Skin epidermis (tissue), 12 donors: ENCODE data around the gene RFFL.
"Not testable (repeated sequence)": the region's sequence is repeated elsewhere in the genome, so short reads cannot be mapped to it uniquely, and the experiment has no call there.

Experiments used
- H3K27ac ChIP-seq, 21 experiments: fragments of 200-600 bp; sonication (generic) in 11 of 21; one replicate each; pipeline ENCODE4 v1.5.0; 2020; ENCODE audit warnings: mild to moderate bottlenecking in 3 of 21, inconsistent platforms in 2 of 21, moderate library complexity in 2 of 21
- H3K4me3 ChIP-seq, 7 experiments: fragments of 200-600 bp; sonication (generic) in 2 of 7; one replicate each; pipeline ENCODE4 v1.5.0; 2020; ENCODE audit warnings: inconsistent platforms in 2 of 7, mild to moderate bottlenecking in 2 of 7, moderate library complexity in 1 of 7

Gene RFFL, protein sequence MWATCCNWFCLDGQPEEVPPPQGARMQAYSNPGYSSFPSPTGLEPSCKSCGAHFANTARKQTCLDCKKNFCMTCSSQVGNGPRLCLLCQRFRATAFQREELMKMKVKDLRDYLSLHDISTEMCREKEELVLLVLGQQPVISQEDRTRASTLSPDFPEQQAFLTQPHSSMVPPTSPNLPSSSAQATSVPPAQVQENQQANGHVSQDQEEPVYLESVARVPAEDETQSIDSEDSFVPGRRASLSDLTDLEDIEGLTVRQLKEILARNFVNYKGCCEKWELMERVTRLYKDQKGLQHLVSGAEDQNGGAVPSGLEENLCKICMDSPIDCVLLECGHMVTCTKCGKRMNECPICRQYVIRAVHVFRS

DNA sequence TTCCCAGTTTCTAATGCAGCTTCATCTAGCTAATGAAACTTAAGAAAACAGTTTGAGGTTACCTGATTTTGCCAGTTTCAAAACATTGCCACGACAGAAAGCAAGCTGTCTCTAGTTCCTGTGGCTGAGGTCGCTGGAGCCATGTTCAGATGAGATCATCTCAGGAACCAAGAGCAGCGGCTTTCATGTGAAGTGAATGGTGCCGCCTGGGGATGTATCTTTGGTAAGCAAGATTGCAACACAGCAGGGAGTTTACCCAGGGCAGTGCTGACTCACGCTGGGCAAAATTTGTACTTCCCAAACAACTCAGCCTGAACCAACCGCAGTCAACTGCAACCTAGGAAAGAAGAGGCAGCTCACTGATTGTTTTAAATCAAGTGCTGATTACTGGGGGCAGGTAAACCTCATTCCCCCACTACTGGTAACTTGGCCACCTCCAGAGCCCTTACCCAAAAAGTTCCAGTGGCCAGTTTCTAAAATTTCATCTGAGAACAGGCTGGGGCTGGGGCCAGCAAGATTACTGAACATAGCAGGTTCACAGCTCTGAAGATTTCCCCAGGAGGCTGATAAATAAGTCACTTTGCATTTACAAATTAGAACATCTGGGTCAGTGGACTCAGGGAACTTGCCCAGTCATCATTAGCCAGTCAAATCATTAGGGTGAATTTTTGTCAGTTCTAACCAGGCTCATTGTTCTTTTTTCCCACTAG lies at the start of gene RFFL:
Gene RFFL (minus strand): TSS at position 194 of the 710 bp plus-strand sequence. CDS start 37,154 bp downstream, outside the sequence.
- Histone ChIP-seq H3K27ac (peak within 1 kb of the TSS in 20 of 21 experiments; percentile 25 to 89 (median 78)), H3K4me3 (peak within 1 kb of the TSS in 3 of 7 experiments; percentile 10 to 20 (median 15))

DNA sequence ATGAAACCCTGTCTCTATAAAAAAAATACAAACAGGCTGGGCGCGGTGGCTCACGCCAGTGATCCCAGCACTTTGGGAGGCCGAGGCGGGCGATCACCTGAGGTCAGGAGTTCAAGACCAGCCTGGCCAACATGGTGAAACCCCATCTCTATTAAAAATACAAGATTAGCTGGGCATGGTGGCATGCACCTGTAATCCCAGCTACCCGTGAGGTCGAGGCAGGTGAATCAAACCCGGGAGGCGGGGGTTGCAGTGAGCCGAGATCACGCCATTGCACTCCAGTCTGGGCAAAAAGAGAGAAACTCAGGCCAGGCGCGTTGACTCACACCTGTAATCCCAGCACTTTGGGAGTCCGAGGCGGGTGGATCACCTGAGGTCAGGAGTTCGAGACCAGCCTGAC lies 47.3 kb upstream of the RFFL start:
- not testable (repeated sequence) for H3K27ac ChIP-seq, H3K4me3 ChIP-seq

DNA sequence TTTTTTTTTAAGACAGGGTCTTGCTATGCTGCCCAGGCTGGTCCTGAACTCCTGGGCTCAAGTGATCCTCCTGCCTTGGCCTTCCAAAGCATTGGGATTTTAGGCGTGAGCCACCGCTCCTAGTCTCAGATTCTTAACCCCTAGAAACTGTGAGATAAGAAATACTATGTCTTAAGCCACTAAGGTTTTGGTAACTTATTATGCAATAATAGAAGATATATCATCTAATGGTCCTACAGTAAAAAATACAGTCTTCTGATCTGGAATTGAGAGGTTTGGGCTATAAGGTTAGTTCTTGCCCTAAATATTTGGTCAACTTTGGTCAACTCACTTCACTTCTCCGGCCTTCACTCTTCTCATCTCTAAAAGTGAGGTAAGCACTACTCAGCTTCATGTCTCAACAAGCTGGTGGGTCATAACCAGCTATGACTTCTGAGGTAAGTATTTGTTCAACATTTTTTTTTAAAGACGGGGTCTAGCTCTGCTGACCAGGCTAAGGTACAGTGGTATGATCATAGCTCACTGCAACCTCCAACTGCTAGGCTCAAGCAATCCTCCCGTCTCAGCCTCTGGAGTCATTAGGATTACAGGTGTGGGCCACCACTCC lies 41.4 kb upstream of the RFFL start:
- Histone ChIP-seq H3K27ac (no peak overlapping the region), H3K4me3 (no peak overlapping the region)

DNA sequence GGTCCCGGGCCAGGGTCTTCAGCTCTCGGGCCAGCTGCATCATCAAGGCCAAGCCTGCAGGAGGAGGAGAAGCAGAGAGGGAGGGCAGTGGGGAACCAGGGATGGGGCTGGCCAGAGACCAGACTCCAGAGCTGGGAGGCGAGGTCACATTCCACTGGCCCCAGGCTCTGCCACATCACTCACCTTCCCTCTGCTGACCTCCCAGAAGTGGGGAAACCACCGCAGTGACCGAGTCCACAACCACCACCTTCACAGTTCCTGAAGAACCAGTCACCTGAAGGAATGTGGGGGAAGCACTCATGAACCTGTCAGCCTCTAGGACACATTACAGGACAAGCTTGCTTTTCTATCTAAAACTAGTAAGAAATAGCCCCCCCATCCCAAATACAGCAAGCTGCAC lies 39.8 kb upstream of the RFFL start:
- no peak overlapping the region for H3K27ac ChIP-seq
- H3K4me3 ChIP-seq, result no peak overlapping the region

DNA sequence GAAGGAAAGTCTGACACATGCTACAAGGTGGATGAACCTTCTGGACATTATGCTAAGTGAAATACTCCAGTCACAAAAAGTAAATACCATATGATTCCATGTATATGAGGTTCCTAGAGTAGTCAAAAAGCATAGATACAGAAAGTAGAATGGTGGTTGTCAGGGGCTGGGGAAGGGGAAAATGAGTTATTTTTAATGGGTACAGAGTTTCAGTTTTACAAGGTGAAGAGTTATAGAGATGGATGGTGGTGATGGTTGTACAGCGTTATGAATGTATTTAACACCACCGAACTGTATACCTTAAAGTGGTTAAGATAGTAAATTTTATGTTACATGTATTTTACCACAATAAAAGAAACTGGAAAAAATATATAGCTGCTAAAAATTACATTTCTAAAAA lies 38.2 kb upstream of the RFFL start:
- Histone ChIP-seq H3K4me3 (no peak overlapping the region), H3K27ac (no peak overlapping the region)

DNA sequence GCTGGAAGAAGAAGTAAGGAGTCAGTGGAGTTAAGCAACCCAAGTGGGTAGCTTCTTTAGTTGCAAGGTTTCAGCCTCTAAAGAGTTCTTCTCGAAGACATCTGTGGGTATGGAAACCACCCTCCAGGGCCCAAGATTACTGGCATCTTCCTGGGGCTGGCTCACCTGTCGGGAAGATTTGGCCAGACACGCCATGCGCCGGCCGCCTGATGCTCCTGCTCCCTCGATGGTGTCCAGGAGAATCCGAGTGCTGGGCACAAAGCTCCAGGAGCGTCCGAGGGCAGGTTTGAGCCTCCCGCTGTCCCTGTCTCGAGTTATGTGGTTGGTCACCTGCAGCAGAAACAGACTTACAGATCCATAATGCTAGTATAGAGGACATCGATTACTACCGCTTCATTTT lies 37.5 kb upstream of the RFFL start:
- no peak overlapping the region for H3K4me3 ChIP-seq
- H3K27ac ChIP-seq, result no peak overlapping the region

DNA sequence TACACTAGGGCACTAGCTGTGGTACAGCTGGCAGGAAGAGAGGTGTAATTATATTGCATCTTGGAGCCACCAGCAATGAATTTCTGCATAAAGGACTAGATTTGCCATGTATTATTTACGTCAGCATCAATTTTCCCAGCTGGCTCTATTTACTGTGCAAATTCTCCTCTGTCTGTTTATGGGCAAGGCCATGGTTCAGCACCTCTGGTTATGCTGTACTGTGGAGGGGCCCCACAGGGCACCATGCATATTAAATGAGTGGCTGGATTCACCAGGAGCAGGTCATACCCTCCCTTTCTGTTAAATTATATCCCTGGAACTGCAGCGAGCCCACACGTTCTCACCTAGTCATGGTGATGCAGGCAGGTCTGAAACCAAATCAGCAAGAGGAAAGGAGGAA lies 36.4 kb upstream of the RFFL start:
- Histone ChIP-seq H3K27ac (no peak overlapping the region), H3K4me3 (no peak overlapping the region)

DNA sequence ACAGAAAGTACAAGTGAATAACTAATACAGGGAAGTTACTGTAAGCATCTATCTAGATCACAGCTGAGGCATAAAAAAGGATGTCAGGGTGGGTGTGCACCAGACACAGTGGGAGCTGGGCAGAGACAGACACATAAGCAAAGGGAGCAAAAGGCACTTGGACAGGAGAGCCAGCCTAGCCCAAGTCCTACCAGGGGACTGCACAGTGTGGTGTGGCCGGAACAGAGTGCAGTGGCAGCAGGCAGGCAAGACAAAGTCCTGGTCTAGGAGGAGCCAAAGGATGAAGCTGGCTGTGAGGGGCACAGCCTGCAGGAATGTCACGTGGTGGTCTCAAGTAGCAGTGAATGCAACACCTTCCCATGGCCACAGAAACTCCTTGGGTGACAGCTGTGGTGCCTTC lies 34.3 kb upstream of the RFFL start:
- Histone ChIP-seq H3K4me3 (no peak overlapping the region), H3K27ac (no peak overlapping the region)

DNA sequence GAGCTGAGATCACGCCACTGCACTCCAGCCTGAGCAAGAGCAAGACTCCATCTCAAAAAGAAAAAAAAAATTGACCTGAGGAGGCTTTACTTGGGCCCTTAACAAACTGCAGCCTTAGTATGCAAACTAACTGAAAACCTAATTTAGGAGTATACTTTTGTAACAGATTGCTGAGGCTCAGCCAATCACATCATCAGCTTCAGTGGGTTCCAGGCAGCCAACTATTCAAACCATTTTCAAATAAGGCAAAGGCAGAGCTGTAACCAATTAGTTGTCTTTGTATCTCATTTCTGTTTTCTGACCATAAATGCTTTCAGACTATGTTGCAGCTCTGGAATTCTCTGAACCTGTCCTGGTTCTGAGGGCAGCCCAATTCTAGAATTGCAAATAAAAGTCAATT lies 32.2 kb upstream of the RFFL start:
- Histone ChIP-seq H3K4me3 (no peak overlapping the region), H3K27ac (no peak overlapping the region)

DNA sequence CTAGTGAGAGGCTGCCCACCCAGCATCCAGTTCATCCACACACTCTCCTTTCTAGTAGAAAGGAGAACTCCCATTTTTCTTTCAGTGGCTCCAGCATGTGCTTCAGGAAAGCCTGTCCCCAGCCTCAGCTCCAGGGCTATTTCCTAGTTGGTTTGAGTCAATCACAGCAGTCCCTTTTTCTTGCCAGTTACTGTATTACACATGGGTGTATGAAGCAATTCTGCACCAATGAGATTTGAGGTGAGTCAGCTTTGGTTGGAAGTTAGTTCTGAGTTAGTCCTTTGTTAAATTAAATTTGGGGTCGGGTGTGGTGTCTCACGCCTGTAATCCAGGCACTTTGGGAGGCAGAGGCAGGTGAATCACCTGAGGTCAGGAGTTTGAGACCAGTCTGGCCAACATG lies 31.4 kb upstream of the RFFL start:
- no peak overlapping the region for H3K4me3 ChIP-seq
- H3K27ac ChIP-seq, result no peak overlapping the region

DNA sequence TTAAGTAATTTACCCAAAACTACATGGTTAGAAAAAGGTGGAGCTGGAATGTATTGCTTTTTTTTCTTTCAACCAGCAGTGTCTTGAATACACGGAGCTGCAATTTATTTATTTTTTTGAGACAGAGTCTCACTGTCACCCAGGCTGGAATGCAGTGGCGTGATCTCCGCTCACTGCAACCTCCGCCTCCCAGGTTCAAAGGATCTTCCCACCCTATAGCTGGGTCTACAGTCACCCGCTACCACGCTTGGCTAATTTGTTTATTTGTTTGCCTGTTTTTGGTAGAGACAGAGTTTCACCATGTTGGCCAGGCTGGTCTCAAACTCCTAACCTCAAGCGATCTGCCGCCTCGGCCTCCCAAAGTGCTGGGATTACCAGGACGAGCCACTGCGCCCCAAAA lies 27.2 kb upstream of the RFFL start:
- H3K27ac ChIP-seq, result peak overlapping the region in 1 of 21 experiments; percentile 12
- H3K4me3 ChIP-seq, result not testable (repeated sequence)

DNA sequence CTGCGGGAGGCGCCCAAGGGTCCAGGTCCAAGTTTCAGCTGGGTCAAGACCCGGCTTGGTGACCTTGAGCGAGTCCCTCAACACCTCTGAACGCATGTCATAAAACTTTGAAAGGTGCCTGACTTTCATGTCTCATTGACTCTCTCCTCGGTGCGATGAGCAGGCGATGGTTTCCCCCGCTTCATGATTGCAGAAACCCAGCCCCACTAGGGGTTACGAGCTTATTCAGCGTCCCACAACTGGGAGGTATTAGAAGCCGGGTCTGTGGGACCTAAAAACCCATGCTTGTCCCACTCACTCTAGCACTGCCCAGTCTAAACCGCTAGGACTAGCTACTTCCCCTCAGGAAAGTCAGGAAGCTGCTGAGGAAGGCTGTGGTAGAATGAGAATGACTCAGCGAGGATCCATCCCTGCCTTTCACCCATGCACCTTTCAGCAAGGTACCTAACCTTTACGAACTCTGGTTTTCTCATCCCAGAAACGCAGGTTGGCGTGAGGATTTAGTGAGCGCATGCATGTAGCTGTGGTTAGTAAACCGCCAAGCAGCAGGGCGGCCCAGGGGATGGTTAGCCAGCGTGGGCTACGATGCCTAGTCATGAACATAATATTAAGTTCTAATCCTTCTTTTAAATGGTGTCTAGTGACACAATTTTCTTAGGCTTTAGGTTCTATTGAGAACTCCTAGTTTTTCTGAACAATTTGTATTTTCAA lies 26.2 kb upstream of the RFFL start:
- peak overlapping the region; percentile 74 to 96 (median 93) for H3K4me3 ChIP-seq
- H3K27ac ChIP-seq, result peak overlapping the region in 20 of 21 experiments; percentile 29 to 99 (median 93)

DNA sequence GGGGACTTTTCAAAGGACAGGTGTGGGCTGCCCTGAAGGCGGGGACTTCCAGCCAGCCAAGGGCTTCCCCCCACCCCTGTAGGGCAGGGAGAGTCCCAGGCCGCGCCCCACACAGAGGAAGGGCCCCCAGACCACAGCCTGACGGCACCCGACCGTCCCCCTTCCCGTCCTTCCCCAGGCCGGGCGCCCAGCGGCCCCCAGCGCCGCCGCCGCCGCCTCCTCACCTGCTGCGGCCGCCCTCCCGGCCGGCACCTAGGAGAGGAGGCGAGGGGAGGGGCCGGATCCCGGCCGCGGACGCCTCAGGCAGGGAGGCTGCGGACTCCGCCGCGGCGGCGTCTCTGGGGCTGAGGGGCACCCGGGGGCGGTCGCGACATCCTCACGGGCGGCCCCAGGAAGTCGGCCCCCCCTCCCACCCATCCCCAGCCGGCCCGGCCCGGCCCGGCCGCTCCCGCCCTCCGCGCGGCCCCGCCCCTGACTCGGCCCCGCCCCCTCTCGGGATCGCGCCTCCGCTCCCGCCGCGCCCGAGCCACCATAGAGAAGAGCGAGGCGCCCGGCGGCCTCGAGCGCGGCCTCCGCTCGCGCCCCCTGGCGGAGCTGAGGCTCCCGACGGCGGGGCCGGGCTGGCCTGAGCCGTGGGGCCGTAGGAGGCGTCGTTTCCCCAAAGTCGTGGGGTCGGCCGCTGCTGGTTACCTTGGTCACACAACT lies 25.5 kb upstream of the RFFL start:
- H3K27ac ChIP-seq, result peak overlapping the region; percentile 66 to 99 (median 93)
- peak overlapping the region; percentile 74 to 96 (median 93) for H3K4me3 ChIP-seq

DNA sequence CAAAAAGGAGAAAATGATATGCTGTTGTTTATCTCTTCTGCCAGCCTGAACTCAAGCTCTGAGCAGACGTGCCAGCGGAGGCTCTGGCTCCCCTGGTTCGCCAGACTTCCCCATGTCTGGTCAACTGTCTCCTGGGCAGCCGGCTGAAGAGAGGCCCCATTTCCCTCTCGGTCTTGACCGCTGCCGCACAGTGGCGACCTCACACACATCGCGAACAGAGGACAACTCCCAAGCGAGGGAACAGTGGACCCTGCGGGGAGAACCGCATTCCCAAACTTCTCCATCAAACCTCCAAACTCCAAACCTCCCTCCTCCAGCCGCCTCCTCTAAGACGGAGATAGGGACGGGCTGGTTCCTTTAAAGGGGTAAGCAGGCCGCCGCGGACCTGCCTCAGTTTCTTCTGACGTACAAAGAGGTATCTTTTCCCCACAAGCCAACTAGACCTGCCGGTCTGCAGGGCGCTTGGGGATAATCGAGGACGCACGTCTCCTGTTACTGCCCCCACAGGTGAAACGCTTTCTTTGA lies 24.9 kb upstream of the RFFL start:
- Histone ChIP-seq H3K4me3 (peak overlapping the region; percentile 74 to 96 (median 93)), H3K27ac (peak overlapping the region; percentile 66 to 99 (median 93))

DNA sequence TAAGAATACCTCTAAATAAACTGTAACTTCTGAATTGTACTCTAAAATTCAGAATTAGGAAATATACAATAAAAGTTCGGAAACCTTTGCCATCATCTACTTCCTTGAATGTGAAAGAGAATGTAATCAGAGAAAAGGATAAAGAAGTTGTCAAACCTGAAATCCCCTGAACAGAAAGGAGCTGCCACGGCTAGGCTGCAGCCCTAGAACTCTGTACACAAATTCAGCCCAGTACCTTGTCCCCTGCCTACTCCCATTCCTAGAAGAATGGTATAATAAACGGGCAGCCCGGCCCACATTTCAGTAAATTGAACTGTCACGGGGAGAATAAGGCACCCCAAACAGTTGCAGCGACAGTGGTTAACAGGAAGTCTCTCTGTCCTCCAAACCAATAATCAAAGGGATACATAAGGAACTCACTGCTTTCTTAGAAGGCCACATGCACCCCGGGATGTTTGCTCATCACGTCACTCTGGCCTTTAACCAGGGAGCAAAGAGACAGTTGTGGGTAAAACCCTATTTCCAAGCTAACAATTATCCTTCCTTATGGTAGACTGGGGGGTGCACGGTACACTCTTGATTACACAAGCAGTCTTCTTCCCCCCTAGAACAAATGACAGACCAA lies 24.3 kb upstream of the RFFL start:
- peak overlapping the region; percentile 74 to 96 (median 93) for H3K4me3 ChIP-seq
- peak overlapping the region in 20 of 21 experiments; percentile 82 to 99 (median 93) for H3K27ac ChIP-seq

DNA sequence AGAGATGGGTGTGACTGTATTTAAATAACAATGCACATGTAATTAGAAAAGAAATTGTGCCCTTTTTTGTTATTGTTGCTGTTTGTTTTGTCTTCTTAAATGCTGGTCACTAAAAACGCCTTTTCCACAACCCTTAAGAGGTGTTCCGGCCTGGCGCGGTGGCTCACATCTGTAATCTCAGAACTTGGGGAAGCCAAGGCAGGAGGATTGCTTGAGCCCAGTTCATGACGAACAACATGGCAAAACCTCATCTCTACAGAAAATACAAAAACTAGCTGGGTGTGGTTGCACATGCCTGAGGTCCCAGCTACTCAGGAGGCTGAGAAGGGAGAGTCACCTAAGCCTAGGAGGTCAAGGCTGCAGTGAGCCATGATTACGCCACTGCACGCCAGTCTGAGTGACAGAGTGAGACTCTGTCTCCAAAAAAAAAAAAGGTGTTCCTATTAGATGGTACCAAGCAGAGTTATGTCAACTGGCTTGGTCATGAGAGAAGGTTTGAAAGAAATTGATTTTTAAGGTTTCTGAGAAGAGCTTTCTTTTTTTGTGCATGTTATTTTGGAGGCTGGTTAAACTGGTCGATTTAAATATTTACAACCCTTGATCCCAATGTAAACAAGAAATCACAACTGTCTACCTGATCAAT lies 23.5 kb upstream of the RFFL start:
- Histone ChIP-seq H3K27ac (peak overlapping the region in 7 of 21 experiments; percentile 32 to 99 (median 93)), H3K4me3 (peak overlapping the region in 3 of 7 experiments; percentile 4 to 95 (median 93))

DNA sequence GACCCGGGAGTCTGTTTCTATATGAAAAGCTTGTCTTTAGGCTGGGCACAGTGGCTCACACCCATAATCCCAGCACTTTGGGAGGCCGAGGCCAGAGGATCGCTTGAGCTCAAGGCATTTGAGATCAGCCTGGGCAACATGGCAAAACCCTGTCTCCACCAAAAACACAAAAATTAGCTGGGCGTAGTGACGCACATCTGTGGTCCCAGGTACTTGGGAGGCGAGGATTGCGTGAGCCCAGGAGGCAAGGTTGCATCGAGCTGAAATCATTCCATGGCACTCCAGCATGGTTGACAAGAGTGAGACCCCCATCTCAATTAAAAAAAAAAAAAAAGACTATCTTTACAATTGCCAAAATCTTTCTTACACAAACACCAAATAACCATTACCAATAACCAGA lies 22.7 kb upstream of the RFFL start:
- peak overlapping the region in 5 of 21 experiments; percentile 3 to 98 (median 37) for H3K27ac ChIP-seq
- no peak overlapping the region for H3K4me3 ChIP-seq

DNA sequence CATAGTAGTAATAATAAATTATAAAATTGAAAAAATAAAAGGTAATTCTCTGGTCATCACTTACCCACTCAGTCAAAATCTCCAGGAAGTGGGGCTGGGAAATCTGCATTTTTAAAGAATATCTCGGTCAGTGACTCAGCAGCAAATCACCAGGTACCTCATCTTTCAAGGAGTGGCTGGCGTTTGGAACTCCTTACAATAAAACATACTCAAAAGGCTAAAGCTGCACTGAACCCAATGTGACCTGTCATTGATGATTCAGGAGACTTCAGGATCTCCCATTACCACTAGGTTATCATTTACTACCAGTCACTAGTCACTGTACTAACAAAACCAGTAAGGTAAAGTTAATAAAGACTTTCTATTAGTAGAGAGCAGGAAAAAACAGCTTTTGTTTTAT lies 21.5 kb upstream of the RFFL start:
- H3K27ac ChIP-seq, result peak overlapping the region in 2 of 21 experiments; percentile 3 to 98
- no peak overlapping the region for H3K4me3 ChIP-seq
